Inferior parietal cortex (tissue), 1 donor: Measurements from ENCODE around the gene CMIP.
A peak's percentile ranks its signal among the peaks of the same experiment; 100 is the strongest.
"Not testable (repeated sequence)": the region's sequence is repeated elsewhere in the genome, so short reads cannot be mapped to it uniquely, and the experiment has no call there.

ENCODE experiments used
- DNase-seq: peaks from one replicate; pipeline ENCODE4 v3.0.0-alpha.2; 2016; ENCODE audit errors: extremely low spot score

The CMIP gene

GRCh38 chr16:81421536-81421935 is 23.1 kb upstream of the CMIP start:
- DNase-seq = no peak

- DNase-seq = not testable (repeated sequence)
These were observed 22.5 kb upstream of the CMIP start for GRCh38 chr16:81422153-81422552.

- DNase-seq = no peak
These were observed 19.8 kb upstream of the CMIP start for GRCh38 chr16:81424771-81425170.

- no peak for DNase-seq
These were observed 17.4 kb upstream of the CMIP start for GRCh38 chr16:81427219-81427618.

- DNase-seq = no peak
These were observed 15.5 kb upstream of the CMIP start for GRCh38 chr16:81429045-81429521.

GRCh38 chr16:81431554-81432353 is 12.9 kb upstream of the CMIP start:
- DNase-seq = no peak

- no peak for DNase-seq
These were observed 11.6 kb upstream of the CMIP start for GRCh38 chr16:81432937-81433557.

GRCh38 chr16:81435103-81435502 is 9.5 kb upstream of the CMIP start:
- DNase-seq = no peak

- DNase-seq = no peak
These were observed 9.0 kb upstream of the CMIP start for GRCh38 chr16:81435567-81435966.

- no peak for DNase-seq
These were observed 8.2 kb upstream of the CMIP start for GRCh38 chr16:81436386-81436785.

GRCh38 chr16:81437865-81438264 is 6.7 kb upstream of the CMIP start:
- no peak for DNase-seq

GRCh38 chr16:81440888-81441761 is 3.5 kb upstream of the CMIP start:
- DNase-seq = no peak

- no peak for DNase-seq
These were observed 2.2 kb upstream of the CMIP start for GRCh38 chr16:81442220-81442915.

- no peak for DNase-seq
These were observed 1.5 kb upstream of the CMIP start for GRCh38 chr16:81442916-81443687.

- no peak for DNase-seq
These were observed 740 bp upstream of the CMIP start for GRCh38 chr16:81443688-81444447.

GRCh38 chr16:81445143-81445961 is 744 bp downstream of the CMIP start:
- DNase-seq = peak; percentile 23

GRCh38 chr16:81445966-81446906 is 1.6 kb downstream of the CMIP start:
- no peak for DNase-seq

- no peak for DNase-seq
These were observed 2.3 kb downstream of the CMIP start for GRCh38 chr16:81446907-81447268.
